H54 (cell line): ENCODE measurements around the gene ZNF24.

Experiments
- DNase-seq: peaks from one replicate; pipeline ENCODE4 v3.0.0; 2011; ENCODE audit warnings: low spot score, mixed read lengths; ENCODE audit not compliant: insufficient read length
- FAIRE-seq: peaks from 3 replicates; lab custom pipeline; 2011; peaks lifted over from hg19 to GRCh38; lab: Jason Lieb, UNC
- POLR2A ChIP-seq: IDR thresholded peaks from 2 replicates; pipeline ENCODE4 v1.6.1; 2011; ENCODE audit warnings: low read depth, mild to moderate bottlenecking, low read length

The ZNF24 gene

DNA sequence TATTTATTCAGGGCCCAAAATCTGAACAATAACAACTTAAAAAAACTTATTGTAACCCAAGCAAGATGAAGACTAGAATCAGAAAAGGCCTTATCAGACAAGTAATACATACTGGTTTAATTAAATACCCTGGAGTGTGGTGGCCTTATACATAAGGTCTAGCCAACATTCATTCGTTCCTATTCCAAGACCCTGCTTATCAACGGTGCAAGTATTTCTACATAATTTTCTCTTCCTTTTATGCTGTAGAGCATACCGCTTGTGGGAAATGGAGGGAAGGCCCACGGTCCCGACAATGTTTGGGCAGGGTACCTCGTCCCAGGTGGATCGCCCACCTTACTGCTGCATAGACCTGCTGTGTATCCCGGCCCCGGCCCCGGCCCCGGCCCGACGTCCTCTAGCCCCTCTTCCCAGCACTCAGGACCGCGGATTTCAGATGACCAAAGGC, 708 bp downstream of the ZNF24 start:
- DNase-seq: no peak
- FAIRE-seq: no peak
- no peak for TF ChIP-seq POLR2A

DNA sequence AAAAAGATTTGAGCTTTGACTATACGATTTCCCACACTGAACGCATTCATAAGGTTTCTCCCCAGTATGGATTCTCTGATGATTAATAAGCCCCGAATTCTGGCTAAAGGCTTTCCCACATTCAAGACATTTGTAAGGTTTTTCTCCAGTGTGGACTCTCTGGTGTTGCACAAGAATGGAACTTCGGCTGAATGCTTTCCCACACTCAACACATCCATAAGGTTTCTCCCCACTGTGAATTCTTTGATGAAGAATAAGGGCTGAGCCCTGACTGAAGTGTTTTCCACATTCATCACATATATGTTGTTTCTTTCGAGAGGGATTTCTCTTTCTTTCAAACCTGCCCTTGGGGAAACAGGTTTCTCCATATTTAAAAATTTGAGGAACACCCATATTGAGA, 6.9 kb downstream of the ZNF24 start:
- FAIRE-seq (no peak), DNase-seq (no peak)
- no peak for TF ChIP-seq POLR2A

DNA sequence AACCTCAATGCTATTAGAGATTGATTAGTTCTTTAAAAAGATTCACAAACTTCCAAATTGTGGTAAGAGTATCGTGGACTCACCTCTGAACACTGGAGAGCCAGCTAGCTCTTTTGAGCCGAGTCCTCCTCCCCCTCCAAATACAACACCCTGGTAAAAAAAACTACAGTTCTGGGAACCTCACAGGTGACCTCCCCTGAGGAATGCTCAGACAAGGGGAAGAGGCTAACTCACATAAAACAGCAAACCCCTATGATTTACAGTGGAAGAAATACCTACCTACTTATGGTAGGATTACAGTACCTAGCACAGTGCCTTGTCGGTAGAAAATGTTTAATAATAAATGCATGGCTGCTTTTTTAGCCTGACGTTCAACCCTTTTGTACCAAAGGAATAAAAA, 8.4 kb downstream of the ZNF24 start:
- FAIRE-seq: no peak
- no peak for TF ChIP-seq POLR2A
- no peak for DNase-seq

DNA sequence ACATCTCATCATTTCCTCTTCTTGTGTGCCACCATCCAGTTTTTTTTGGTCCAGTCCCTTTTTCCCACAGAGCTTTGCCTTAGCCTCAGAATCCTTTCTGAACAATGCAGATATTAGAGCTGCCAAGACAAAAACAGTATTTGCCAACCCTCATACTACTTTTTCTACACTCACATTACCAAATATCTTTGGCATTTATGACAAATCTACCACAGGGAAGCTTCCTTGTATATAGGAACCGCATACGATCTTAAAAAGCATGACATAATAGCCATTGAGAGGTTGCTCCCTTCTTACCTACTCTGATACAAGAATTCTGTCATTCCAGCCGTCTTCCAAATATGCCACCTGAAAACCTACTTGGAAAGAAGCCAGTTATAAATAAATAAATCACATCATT, 9.4 kb downstream of the ZNF24 start:
- no peak for TF ChIP-seq POLR2A
- DNase-seq (no peak), FAIRE-seq (no peak)

DNA sequence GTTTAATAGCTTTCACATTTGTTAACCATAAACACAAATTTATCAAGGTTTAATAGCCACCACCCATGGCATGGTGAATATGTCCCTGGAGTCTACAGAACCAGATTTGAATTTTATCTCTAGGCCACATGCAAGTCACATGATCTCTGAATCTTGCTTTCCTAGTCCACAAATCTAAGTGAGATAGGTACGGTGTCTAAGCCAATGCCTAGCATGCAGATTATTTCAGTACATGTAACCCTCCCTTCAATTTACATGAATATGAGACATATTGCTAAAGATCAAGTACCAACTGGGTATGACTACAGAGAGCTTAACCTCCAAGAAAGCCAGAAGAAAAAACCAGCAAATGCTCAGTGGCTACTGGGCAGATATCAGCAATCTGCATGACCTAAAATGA, 10.0 kb downstream of the ZNF24 start:
- no peak for TF ChIP-seq POLR2A
- no peak for FAIRE-seq
- DNase-seq: no peak

DNA sequence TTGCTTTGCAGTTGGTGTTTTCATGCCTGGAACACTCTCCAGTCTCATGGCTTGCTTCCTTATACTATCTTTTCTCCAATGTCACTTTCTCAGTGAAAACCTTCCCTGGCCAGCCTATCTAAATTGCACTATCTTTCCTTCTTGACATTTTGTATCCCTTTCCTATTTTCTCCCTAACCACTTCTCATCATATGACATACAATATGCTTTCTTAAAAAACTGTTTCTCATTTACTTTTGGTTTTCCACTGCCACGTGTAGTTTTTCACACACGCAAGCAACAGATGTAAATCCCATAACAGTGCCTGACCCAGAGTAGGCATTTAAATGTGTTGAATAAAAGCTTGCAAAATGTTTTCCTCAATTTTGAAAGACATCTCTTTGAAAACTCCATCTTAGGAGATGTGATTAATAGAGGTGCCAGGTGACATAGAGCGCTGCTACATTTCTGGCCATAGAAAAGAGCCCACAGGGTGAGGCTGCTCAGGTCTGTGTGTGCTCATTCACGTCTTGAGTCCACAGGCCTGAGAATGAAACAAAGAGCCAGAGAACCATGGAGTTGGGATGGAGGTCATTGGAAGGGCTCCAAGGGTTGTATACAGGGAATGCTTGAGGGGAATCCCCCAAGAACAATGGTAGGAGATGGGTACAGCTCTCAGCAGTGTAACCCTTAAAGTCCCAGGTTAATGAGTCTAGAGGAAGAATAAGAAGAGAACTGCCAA, 12.7 kb downstream of the ZNF24 start:
- DNase-seq (no peak), FAIRE-seq (no peak)
- TF ChIP-seq POLR2A: no peak

DNA sequence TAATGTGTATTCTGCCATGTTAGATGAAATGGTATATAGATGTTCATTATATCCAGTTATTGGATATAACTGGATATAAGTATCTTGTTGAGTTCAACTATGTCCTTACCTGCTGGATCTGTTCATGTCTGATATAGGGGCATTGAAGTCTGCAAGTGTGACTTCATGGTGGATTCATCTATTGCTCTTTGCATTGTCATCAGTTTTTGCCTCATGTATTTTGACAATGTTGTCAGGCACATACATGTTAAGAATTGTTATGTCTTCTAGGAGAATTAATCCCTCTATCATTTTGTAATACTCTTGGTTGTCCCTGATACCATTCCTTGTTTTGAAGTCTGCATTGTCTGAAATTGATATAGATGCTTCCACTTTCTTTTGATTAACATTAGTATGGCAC, 15.4 kb downstream of the ZNF24 start:
- FAIRE-seq (no peak), DNase-seq (no peak)
- TF ChIP-seq POLR2A: no peak

DNA sequence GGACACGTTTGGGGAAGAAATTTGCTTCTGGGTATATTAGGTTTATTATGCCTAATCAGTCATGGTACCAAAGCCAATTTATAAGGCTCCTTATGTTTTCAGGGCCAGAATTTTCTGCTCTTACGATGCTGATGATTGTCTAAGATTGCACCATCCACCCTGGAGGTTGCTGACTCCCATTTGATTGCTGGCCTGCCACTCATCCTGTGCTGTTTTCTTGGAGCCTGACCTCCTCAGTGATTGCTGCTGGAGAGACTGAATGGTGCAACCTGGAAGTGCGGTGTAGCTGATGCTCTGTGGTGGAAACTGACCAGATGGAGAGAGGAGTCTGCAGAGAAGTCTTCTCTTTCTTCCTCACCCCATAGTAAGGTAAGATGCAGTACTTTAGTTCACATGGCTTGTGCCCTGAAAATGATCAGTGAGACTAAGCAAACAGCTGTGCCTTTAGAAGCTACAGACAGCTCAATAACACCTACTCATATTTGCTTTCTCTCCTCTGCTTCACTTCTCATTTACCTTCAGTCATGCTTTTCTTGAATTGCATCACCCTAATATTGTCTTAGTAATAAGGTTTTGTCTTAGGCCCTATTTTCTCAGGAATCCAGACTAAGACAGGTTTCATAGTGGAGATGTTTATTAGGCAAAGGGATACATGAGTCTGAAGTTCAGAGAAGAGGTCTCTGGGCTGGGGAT, 17.4 kb downstream of the ZNF24 start:
- DNase-seq (no peak), FAIRE-seq (no peak)
- no peak for TF ChIP-seq POLR2A

DNA sequence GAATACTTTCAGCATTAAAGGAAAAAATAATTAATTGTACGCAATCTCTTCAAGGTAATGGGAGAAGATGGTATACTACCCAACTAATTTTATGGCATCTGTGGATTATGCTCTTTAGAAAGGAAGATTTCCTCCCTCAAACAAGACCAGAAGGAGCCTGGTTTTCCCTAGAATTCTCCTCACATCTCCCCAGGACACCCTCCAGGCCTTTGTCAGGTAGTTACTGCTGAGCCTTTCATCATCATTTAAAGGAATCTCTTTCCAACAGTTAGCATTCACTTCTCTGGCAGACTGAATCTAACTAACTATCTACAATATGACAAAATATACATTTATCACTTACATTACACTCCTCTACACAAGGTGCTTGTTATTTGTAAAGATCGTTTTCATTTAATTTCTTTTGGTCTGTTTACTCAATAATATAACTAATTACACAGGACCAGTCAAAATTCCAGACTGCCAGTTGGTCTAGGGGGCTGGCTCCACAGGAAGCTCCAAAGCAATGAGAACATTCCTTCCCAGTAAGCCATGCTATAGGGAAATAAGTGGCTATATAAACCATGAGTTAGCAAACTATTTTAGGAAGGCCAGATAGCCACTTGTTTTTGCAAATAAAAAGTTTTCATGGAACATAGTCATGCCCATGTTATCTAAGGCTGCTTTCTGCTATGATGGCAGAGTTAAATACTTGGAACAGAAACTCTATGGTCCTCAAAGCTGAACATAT, 19.1 kb downstream of the ZNF24 start:
- DNase-seq (no peak), FAIRE-seq (no peak)
- no peak for TF ChIP-seq POLR2A

DNA sequence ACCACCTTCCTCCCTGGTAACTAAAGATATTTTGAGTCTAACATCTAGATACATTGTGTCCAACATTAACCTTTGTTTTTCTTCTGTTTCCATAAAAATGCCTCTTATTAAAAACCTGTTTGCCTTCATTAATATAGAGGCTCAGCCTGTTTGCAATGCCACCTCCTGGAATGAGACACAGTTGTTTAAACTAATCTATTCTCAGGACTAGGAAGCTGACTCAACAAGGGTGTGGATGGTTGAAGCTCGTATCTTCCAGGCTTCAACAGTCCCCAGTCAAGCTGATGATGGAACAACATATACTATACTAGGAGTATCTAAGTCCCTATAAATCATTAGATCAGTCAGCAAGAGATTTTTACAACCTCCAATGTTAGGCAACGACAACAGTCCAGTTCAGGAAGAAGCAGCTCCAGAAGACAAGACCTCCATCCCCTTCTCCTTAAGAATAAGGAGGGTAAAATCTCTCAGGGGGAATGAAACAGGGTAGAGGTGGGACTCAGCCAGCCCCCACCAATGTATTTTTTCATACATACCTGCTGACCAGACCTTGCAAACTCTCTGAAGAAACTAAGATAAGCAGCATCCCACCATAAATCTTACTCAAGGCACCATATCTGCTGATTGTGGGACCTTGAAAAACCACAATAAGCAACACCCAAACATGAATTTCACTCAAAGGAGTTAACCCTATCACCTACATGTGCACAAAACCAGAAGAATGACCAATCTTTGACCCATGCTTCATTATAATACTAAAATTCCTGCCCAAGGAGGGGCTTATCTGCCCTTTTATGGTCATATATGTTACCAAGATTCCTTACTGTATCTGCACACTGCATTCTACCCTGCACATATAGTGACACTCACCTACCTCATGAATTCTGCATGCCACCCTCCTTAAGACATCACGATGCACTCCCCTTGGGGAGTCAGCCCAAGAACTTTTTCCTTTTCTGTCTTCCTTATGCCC, 21.4 kb downstream of the ZNF24 start:
- DNase-seq: no peak
- FAIRE-seq: no peak

DNA sequence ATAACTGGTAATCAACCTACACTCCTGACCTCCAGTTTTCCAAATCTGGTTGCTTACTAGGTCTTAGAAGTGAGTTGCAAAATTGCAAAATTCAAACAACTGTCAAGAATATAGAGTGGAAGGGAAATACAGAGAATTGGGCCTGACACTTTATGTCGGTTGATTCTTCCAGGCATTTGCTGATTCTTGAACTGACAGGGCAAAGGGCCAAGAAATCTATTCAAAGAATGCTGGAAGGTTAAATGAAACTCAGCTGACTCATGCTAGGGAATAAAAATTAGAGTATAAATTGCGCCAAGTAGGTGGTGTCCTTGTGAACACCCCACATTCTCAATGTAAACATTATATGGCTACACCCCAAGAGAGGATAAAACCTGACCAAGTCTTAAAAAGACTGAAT, 32.7 kb downstream of the ZNF24 start:
- no peak for TF ChIP-seq POLR2A
- no peak for DNase-seq
- FAIRE-seq: no peak

More for the DNA sequence above, 21.4 kb downstream of the ZNF24 start:
- TF ChIP-seq POLR2A: no peak

DNA sequence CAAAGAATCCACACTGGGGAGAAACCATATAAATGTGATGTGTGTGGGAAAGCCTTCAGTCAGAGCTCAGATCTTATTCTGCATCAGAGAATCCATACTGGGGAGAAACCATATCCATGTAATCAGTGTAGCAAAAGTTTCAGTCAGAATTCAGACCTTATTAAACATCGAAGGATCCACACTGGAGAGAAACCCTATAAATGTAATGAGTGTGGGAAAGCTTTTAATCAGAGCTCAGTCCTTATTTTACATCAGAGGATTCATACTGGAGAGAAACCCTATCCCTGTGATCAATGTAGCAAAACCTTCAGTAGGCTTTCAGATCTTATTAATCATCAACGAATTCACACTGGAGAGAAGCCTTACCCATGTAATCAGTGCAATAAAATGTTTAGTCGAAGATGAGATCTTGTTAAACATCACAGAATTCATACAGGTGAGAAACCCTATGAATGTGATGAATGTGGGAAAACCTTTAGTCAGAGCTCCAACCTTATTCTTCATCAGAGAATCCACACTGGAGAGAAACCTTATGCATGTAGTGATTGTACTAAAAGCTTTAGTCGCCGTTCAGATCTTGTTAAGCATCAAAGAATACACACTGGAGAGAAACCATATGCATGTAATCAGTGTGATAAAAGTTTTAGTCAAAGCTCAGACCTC, 37.5 kb downstream of the ZNF24 start:
- DNase-seq (no peak), FAIRE-seq (no peak)
- no peak for TF ChIP-seq POLR2A

DNA sequence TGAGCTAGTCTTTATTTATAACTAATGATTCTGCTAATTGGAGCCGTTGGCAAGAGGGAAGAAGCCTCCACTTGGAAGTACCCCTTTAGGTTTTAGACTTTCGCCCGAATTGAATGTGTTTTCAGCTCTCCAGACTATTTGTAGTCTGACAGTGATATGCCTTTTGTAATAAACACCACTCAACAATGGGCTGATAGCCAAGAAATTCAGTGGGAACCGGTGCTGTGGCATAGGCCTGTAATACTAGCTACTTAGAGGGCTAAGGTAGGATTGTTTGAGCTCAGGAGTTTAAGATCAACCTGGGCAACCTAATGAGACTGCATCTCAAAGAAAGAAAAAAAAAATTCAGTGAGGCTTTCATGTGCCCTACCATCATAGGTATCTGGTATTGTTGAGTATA, 40.6 kb downstream of the ZNF24 start:
- no peak for TF ChIP-seq POLR2A

More for the DNA sequence above, 40.6 kb downstream of the ZNF24 start:
- no peak for FAIRE-seq
- no peak for DNase-seq
